ENCODE data around the gene PDE4D.

GRCh38 chr5:59221769-59222168, 671.8 kb downstream of the PDE4D start:
- TF ChIP-seq PATZ1 (CRISPR knock-in tag; IDR thresholded peaks at IDR 0.05; ENCODE audit: borderline replicate concordance) (no peak), TSHZ2 (CRISPR knock-in tag; IDR thresholded peaks at IDR 0.05) (no peak), ARNTL (CRISPR knock-in tag; IDR thresholded peaks at IDR 0.05; ENCODE audit: borderline replicate concordance, low read depth) (no peak), ZFP30 (CRISPR knock-in tag; IDR thresholded peaks at IDR 0.05) (no peak), CSDC2 (CRISPR knock-in tag; IDR thresholded peaks at IDR 0.05) (no peak)

Data from SK-N-SH treated with all-trans-retinoic acid at 6 μM for 48 hours (cell line).